ENCODE data around the gene AMPD2. TPM values are rescaled to one million over a fixed set of nuclear protein-coding genes. Genes with fewer than 3 reads are reported as not detected.

The AMPD2 gene
- total RNA-seq, 1 experiment from 2014 or later: 69.9 TPM

DNA sequence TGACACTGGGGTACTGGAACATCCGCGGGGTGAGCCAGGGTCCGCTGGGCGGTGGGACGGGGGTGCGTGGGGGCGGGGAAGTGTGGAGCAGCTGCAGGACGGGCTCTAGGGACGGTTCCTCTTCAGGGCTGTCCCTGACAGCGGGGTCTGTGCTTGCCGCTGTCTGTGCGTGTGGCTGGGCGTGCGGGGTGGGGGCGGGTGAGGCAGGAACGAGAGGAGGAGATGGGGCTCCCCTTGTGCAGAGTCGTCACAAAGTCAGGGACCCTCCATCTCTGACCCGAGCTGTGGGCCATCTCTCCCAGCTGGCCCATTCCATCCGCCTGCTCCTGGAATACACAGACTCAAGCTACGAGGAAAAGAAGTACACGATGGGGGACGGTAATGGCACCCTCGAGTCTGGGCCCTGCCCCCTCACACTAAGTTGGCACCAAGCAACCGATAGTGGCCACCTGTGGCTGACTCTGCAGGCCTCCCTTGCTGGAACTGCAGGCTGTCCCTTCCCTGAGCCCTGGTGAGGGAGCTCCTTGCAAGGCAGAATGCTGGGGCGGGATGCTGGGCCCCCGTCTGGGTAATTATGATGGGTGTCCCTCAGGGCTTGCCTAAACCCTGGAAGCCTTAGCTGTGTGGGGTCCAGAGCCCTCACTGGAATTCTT lies 48.6 kb downstream of the AMPD2 start:
- Histone ChIP-seq H2AFZ (ENCODE audit: low read depth, low read length, poor library complexity, severe bottlenecking) (no peak overlapping the region), H3K4me2 (ENCODE audit: low read length) (no peak overlapping the region), H3K9me3 (ENCODE audit: control insufficient read depth in 1 of 2, insufficient read depth in 1 of 2, low read depth in 1 of 2, low read length in 2 of 2) (no peaks in the 10 kb centered on the region), H3K27ac (ENCODE audit: low read depth, low read length) (no peak overlapping the region), H3K27me3 (ENCODE audit: insufficient read depth, low read length) (no peaks in the 10 kb centered on the region), H3K36me3 (ENCODE audit: control insufficient read depth in 1 of 2, insufficient read depth in 2 of 2, low read length in 2 of 2) (no peaks in the 10 kb centered on the region), H3K4me1 (ENCODE audit: control insufficient read depth in 1 of 2, insufficient read depth in 2 of 2, low read length in 2 of 2) (peaks cover 0 to 4% of the 10 kb centered on the region in 2 experiments; a peak in 1 of 4 replicates), H3K9ac (ENCODE audit: low read length) (no peak overlapping the region), H4K20me1 (ENCODE audit: insufficient read depth) (no peaks in the 10 kb centered on the region), H3K79me2 (ENCODE audit: insufficient read depth, low read length) (no peaks in the 10 kb centered on the region), H3K4me3 (replicated peaks in 1 of 2; ENCODE audit: low read depth in 1 of 2, low read length in 2 of 2) (no peak overlapping the region), H3K9me2 (ENCODE audit: insufficient read depth) (no peaks in the 10 kb centered on the region)
- ChIA-PET CTCF (no interaction called here), POLR2A (no interaction called here), RAD21 (ENCODE audit: low non-redundant PET in 1 of 2, low total read pairs in 2 of 2, uncharacterized antibody in 2 of 2, unreplicated experiment in 2 of 2) (no interaction called here)
- intact Hi-C loops (cut with micrococcal nuclease): no loop called here
- no TSS peak for BruUV-seq (replicated peaks)
- no peak for TF ChIP-seq FOSL1 (IDR thresholded peaks at IDR 0.05; ENCODE audit: low read depth)
- no peak for TF ChIP-seq EGR1 (IDR thresholded peaks at IDR 0.05; ENCODE audit: low read depth)
- TF ChIP-seq CEBPB (IDR thresholded peaks at IDR 0.05; ENCODE audit: low read depth): no peak
- no peak for DNase-seq (ENCODE audit: low read depth, low spot score)
- no peak for ATAC-seq

DNA sequence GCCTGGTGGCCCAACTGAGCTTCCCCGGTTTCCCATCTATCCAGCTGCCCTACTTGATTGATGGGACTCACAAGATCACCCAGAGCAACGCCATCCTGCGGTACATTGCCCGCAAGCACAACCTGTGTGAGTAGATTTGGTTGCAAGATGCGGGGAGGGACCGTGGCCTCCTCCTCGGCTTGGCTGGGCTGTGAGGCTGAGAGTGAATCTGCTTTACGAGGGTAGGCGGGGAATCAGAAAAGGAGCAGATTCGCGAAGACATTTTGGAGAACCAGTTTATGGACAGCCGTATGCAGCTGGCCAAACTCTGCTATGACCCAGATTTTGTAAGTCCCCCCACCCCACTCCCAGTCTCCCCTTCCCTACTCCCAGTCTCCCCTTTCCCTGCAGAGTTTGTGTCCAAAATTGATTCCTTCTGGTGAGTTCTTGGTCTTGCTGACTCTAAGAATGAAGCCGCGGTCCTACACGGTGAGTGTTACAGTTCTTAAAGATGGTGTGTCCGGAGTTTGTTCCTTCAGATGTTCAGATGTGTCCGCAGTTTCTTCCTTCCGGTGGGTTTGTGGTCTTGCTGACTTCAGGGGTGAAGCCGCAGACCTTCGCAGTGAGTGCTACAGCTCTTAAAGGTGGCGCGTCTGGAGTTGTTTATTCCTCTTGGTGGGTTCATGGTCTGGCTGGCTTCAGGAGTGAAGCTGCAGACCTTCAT lies 49.8 kb downstream of the AMPD2 start:
- ChIA-PET RAD21 (ENCODE audit: low non-redundant PET in 1 of 2, low total read pairs in 2 of 2, uncharacterized antibody in 2 of 2, unreplicated experiment in 2 of 2) (no interaction called here), CTCF (no interaction called here), POLR2A (no interaction called here)
- DNase-seq (ENCODE audit: low read depth, low spot score) (no peak), ATAC-seq (no peak)
- Histone ChIP-seq H3K9me3 (ENCODE audit: control insufficient read depth in 1 of 2, insufficient read depth in 1 of 2, low read depth in 1 of 2, low read length in 2 of 2) (no peaks in the 10 kb centered on the region), H3K36me3 (ENCODE audit: control insufficient read depth in 1 of 2, insufficient read depth in 2 of 2, low read length in 2 of 2) (no peaks in the 10 kb centered on the region), H3K4me3 (replicated peaks in 1 of 2; ENCODE audit: low read depth in 1 of 2, low read length in 2 of 2) (no peak overlapping the region), H3K4me2 (ENCODE audit: low read length) (no peak overlapping the region), H2AFZ (ENCODE audit: low read depth, low read length, poor library complexity, severe bottlenecking) (no peak overlapping the region), H4K20me1 (ENCODE audit: insufficient read depth) (no peaks in the 10 kb centered on the region), H3K27ac (ENCODE audit: low read depth, low read length) (no peak overlapping the region), H3K4me1 (ENCODE audit: control insufficient read depth in 1 of 2, insufficient read depth in 2 of 2, low read length in 2 of 2) (no peaks in the 10 kb centered on the region), H3K9me2 (ENCODE audit: insufficient read depth) (no peaks in the 10 kb centered on the region), H3K27me3 (ENCODE audit: insufficient read depth, low read length) (no peaks in the 10 kb centered on the region), H3K9ac (ENCODE audit: low read length) (no peak overlapping the region), H3K79me2 (ENCODE audit: insufficient read depth, low read length) (no peaks in the 10 kb centered on the region)
- intact Hi-C loops (cut with micrococcal nuclease): no loop called here
- no TSS peak for BruUV-seq (replicated peaks)
- TF ChIP-seq FOSL1 (IDR thresholded peaks at IDR 0.05; ENCODE audit: low read depth) (no peak), JUND (IDR thresholded peaks at IDR 0.05) (no peak), YY1 (IDR thresholded peaks at IDR 0.05; ENCODE audit: extremely low read depth, insufficient replicate concordance, low read depth, low read length) (no peak), RAD21 (IDR thresholded peaks at IDR 0.05; ENCODE audit: low read depth) (no peak), SRF (IDR thresholded peaks at IDR 0.05; ENCODE audit: low read depth) (no peak), ELF1 (IDR thresholded peaks at IDR 0.05; ENCODE audit: borderline replicate concordance, low read depth) (no peak), EZH2 (IDR thresholded peaks at IDR 0.05) (no peak), POLR2AphosphoS5 (IDR thresholded peaks at IDR 0.05; ENCODE audit: low read depth, low read length) (no peak), SIN3A (IDR thresholded peaks at IDR 0.05; ENCODE audit: low read depth) (no peak), ZFX (IDR thresholded peaks at IDR 0.05) (no peak), CBX3 (IDR thresholded peaks at IDR 0.05; ENCODE audit: low read depth) (no peak)
- TF ChIP-seq, protein P1, sequence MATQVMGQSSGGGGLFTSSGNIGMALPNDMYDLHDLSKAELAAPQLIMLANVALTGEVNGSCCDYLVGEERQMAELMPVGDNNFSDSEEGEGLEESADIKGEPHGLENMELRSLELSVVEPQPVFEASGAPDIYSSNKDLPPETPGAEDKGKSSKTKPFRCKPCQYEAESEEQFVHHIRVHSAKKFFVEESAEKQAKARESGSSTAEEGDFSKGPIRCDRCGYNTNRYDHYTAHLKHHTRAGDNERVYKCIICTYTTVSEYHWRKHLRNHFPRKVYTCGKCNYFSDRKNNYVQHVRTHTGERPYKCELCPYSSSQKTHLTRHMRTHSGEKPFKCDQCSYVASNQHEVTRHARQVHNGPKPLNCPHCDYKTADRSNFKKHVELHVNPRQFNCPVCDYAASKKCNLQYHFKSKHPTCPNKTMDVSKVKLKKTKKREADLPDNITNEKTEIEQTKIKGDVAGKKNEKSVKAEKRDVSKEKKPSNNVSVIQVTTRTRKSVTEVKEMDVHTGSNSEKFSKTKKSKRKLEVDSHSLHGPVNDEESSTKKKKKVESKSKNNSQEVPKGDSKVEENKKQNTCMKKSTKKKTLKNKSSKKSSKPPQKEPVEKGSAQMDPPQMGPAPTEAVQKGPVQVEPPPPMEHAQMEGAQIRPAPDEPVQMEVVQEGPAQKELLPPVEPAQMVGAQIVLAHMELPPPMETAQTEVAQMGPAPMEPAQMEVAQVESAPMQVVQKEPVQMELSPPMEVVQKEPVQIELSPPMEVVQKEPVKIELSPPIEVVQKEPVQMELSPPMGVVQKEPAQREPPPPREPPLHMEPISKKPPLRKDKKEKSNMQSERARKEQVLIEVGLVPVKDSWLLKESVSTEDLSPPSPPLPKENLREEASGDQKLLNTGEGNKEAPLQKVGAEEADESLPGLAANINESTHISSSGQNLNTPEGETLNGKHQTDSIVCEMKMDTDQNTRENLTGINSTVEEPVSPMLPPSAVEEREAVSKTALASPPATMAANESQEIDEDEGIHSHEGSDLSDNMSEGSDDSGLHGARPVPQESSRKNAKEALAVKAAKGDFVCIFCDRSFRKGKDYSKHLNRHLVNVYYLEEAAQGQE (IDR thresholded peaks at IDR 0.05; ENCODE audit: low read depth): no peak
- TF ChIP-seq, protein P2, sequence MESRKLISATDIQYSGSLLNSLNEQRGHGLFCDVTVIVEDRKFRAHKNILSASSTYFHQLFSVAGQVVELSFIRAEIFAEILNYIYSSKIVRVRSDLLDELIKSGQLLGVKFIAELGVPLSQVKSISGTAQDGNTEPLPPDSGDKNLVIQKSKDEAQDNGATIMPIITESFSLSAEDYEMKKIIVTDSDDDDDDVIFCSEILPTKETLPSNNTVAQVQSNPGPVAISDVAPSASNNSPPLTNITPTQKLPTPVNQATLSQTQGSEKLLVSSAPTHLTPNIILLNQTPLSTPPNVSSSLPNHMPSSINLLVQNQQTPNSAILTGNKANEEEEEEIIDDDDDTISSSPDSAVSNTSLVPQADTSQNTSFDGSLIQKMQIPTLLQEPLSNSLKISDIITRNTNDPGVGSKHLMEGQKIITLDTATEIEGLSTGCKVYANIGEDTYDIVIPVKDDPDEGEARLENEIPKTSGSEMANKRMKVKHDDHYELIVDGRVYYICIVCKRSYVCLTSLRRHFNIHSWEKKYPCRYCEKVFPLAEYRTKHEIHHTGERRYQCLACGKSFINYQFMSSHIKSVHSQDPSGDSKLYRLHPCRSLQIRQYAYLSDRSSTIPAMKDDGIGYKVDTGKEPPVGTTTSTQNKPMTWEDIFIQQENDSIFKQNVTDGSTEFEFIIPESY (IDR thresholded peaks at IDR 0.05; ENCODE audit: extremely low read depth, insufficient replicate concordance, low read length): no peak
